H9 (cell line): ENCODE data around the gene RPUSD2. TPM values are rescaled to one million over a fixed set of nuclear protein-coding genes. Genes with fewer than 3 reads are reported as not detected.

Source experiments
- DNase-seq: peaks from one replicate; pipeline ENCODE4 v3.0.0-alpha.2; 2017
- H2AFZ ChIP-seq: one replicate; pipeline ENCODE4 v1.6.1; 2013; ENCODE audit warnings: mild to moderate bottlenecking, low read length, control low read depth, moderate library complexity
- H2AK5ac ChIP-seq: 2 replicates; pipeline ENCODE4 v1.6.1; 2013; ENCODE audit warnings: low read length, control low read depth, mixed read lengths; ENCODE audit not compliant: insufficient read length
- H2BK120ac ChIP-seq: one replicate; pipeline ENCODE4 v1.6.1; 2013; ENCODE audit warnings: low read depth, mild to moderate bottlenecking, low read length, control low read depth, inconsistent platforms; ENCODE audit not compliant: poor library complexity, severe bottlenecking
- H2BK12ac ChIP-seq: 2 replicates; pipeline ENCODE4 v1.6.1; 2013; ENCODE audit warnings: low read length, control low read depth, mixed read lengths, low read depth; ENCODE audit not compliant: insufficient read length
- H2BK15ac ChIP-seq: 2 replicates; pipeline ENCODE4 v1.6.1; 2013; ENCODE audit warnings: low read depth, low read length, control low read depth
- H2BK20ac ChIP-seq: one replicate; pipeline ENCODE4 v1.6.1; 2013; ENCODE audit warnings: low read depth, mild to moderate bottlenecking, low read length, control low read depth, inconsistent platforms; ENCODE audit not compliant: poor library complexity, severe bottlenecking
- H2BK5ac ChIP-seq: 2 replicates; pipeline ENCODE4 v1.6.1; 2013; ENCODE audit warnings: low read length, control low read depth, mixed read lengths; ENCODE audit not compliant: insufficient read length
- H3K14ac ChIP-seq: 2 replicates; pipeline ENCODE4 v1.6.1; 2013; ENCODE audit warnings: low read length, control low read depth; ENCODE audit not compliant: insufficient read depth
- H3K18ac ChIP-seq: 2 replicates; pipeline ENCODE4 v1.6.1; 2013; ENCODE audit warnings: low read depth, mild to moderate bottlenecking, mixed read lengths, low read length, control low read depth; ENCODE audit not compliant: insufficient read length
- H3K23ac ChIP-seq: 2 replicates; pipeline ENCODE4 v1.6.1; 2013; ENCODE audit warnings: low read length, control low read depth, mixed read lengths, low read depth; ENCODE audit not compliant: insufficient read length
- H3K23me2 ChIP-seq: 2 replicates; pipeline ENCODE4 v1.6.1; 2013; ENCODE audit warnings: low read depth, mild to moderate bottlenecking, mixed read lengths, low read length, control low read depth; ENCODE audit not compliant: insufficient read length, poor library complexity, severe bottlenecking
- H3K27ac ChIP-seq: 2 replicates; pipeline ENCODE4 v1.5.1; 2013; ENCODE audit warnings: low read length, control low read depth, mixed read lengths, low read depth; ENCODE audit not compliant: insufficient read length
- H3K27me3 ChIP-seq: 2 replicates; pipeline ENCODE4 v1.6.1; 2013; ENCODE audit warnings: low read length, control low read depth, inconsistent platforms; ENCODE audit not compliant: insufficient read depth
- H3K4ac ChIP-seq: 2 replicates; pipeline ENCODE4 v1.6.1; 2013; ENCODE audit warnings: low read depth, mild to moderate bottlenecking, control low read depth, inconsistent platforms, low read length, moderate library complexity
- H3K4me1 ChIP-seq: 2 replicates; pipeline ENCODE4 v1.6.1; 2013; ENCODE audit warnings: low read length, control low read depth, inconsistent platforms; ENCODE audit not compliant: insufficient read depth
- H3K4me2 ChIP-seq: 2 replicates; pipeline ENCODE4 v1.6.1; 2013; ENCODE audit warnings: low read length, control low read depth, mixed read lengths; ENCODE audit not compliant: insufficient read length, insufficient read depth
- H3K56ac ChIP-seq: 2 replicates; pipeline ENCODE4 v1.6.1; 2013; ENCODE audit warnings: low read depth, mild to moderate bottlenecking, mixed read lengths, low read length, control low read depth; ENCODE audit not compliant: insufficient read length
- H3K79me1 ChIP-seq: 2 replicates; pipeline ENCODE4 v1.6.1; 2013; ENCODE audit warnings: low read depth, mild to moderate bottlenecking, moderate library complexity, low read length, control low read depth, inconsistent platforms; ENCODE audit not compliant: insufficient read depth, poor library complexity, severe bottlenecking
- H3K79me2 ChIP-seq: 2 replicates; pipeline ENCODE4 v1.6.1; 2013; ENCODE audit warnings: low read length, control low read depth, inconsistent platforms; ENCODE audit not compliant: insufficient read depth
- H3K9ac ChIP-seq: 2 replicates; pipeline ENCODE4 v1.6.1; 2013; ENCODE audit warnings: low read length, control low read depth, mixed read lengths; ENCODE audit not compliant: insufficient read length; ENCODE audit errors: extremely low read depth
- H3K9me3 ChIP-seq: one replicate; pipeline ENCODE4 v1.6.1; 2013; ENCODE audit warnings: low read depth, low read length, inconsistent platforms; ENCODE audit not compliant: control insufficient read depth
- H3T11ph ChIP-seq: one replicate; pipeline ENCODE4 v1.6.1; 2013; ENCODE audit warnings: mild to moderate bottlenecking, low read length, control low read depth, inconsistent platforms
- H4K20me1 ChIP-seq: one replicate; pipeline ENCODE4 v1.6.1; 2013; ENCODE audit not compliant: control insufficient read depth, insufficient read length, insufficient read depth
- H4K5ac ChIP-seq: 2 replicates; pipeline ENCODE4 v1.6.1; 2013; ENCODE audit warnings: low read depth, mild to moderate bottlenecking, mixed read lengths, low read length, control low read depth; ENCODE audit not compliant: insufficient read length
- H4K8ac ChIP-seq: replicated peaks from 2 replicates; pipeline ENCODE4 v1.6.1; 2013; ENCODE audit warnings: low read length, control low read depth, mixed read lengths, low read depth; ENCODE audit not compliant: insufficient read length
- H4K91ac ChIP-seq: 2 replicates; pipeline ENCODE4 v1.6.1; 2013; ENCODE audit warnings: low read depth, mild to moderate bottlenecking, moderate library complexity, mixed read lengths, low read length, control low read depth; ENCODE audit not compliant: insufficient read length
- H3K27ac Mint-ChIP-seq, 3 experiments: 2 replicates in 2 of 3; 3 replicates in 1 of 3; pipeline ENCODE4 v1.8.0; 2020 to 2021; ENCODE audit warnings: mixed read lengths in 3 of 3, mild to moderate bottlenecking in 1 of 3, moderate library complexity in 1 of 3
- H3K27me3 Mint-ChIP-seq: 2 replicates; pipeline ENCODE4 v1.8.0; 2021; ENCODE audit warnings: low read depth, mild to moderate bottlenecking, moderate library complexity, mixed read lengths
- H3K36me3 Mint-ChIP-seq, 3 experiments: 2 replicates in 2 of 3; 3 replicates in 1 of 3; pipeline ENCODE4 v1.8.0; 2020 to 2021; ENCODE audit warnings: low read depth in 3 of 3, mixed read lengths in 3 of 3; ENCODE audit not compliant: insufficient read depth in 1 of 3
- H3K4me1 Mint-ChIP-seq, 2 experiments: 2 replicates each; pipeline ENCODE4 v1.8.0; 2020; ENCODE audit warnings: mixed read lengths in 2 of 2
- H3K4me3 Mint-ChIP-seq, 2 experiments: 2 replicates in 1 of 2; 3 replicates in 1 of 2; pipeline ENCODE4 v1.8.0; 2020 to 2021; ENCODE audit warnings: mild to moderate bottlenecking in 2 of 2, mixed read lengths in 2 of 2, moderate library complexity in 1 of 2
- H3K9me3 Mint-ChIP-seq, 2 experiments: 2 replicates in 1 of 2; 3 replicates in 1 of 2; pipeline ENCODE4 v1.8.0; 2020; ENCODE audit warnings: mild to moderate bottlenecking in 2 of 2, mixed read lengths in 2 of 2, moderate library complexity in 1 of 2
- WGBS: extraction: QIAGEN DNeasy Blood & Tissue Kit; methylation state at CpG from one replicate; pipeline ENCODE4 v1.1.7; 2013; ENCODE audit warnings: missing lambda C conversion rate, low lambda C conversion rate, mixed read lengths; ENCODE audit not compliant: insufficient read length; ENCODE audit errors: extremely low coverage; 5-methylcytosine and 5-hydroxymethylcytosine counted together
- total RNA-seq: library from RNA; stranded (reverse); gene quantifications from 2 replicates; pipeline ENCODE4 v1.2.1, GENCODE V29; 2021
- TF ChIP-seq, protein P1 (sequence below): fragments of 200-600 bp; sonication (generic); conservative IDR thresholded peaks from 3 replicates; pipeline ENCODE4 v1.8.0; 2021; ENCODE audit warnings: antibody characterized with exemption, mild to moderate bottlenecking

The RPUSD2 gene
- total RNA-seq, 1 experiment from 2014 or later: 25.7 TPM

DNA sequence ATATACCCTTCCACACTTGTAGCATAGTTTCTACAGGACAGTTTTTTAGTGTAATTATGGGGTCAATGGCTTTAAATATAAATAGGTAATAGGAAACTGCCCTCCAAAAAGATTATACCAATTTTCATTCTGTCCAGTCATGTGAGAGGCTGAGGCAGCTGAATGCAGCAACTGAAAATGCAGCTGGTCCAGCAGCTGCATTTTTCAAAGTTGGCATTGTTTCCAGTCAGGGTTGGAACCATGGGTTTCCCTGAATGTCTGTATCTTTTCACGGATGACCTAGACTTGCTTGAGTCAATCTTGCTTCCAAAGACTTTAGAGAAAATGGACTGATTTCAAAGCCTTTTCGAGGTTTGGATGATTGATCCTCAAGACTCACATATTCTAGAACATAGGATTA is 15.1 kb downstream of the RPUSD2 start:
- Histone ChIP-seq H3T11ph (no peak overlapping the region), H3K79me1 (no peaks in the 10 kb centered on the region), H2AK5ac (no peak overlapping the region), H3K14ac (no peak overlapping the region), H3K27ac (no peak overlapping the region), H4K8ac (no peak overlapping the region), H3K23me2 (no peaks in the 10 kb centered on the region), H4K91ac (no peak overlapping the region), H2AFZ (no peak overlapping the region), H3K27me3 (no peaks in the 10 kb centered on the region), H3K4ac (no peak overlapping the region), H3K9me3 (no peaks in the 10 kb centered on the region), H4K20me1 (no peaks in the 10 kb centered on the region), H2BK20ac (peak overlapping the region; percentile 64), H3K9ac (no peak overlapping the region), H3K4me1 (no peaks in the 10 kb centered on the region), H4K5ac (no peak overlapping the region), H3K4me2 (no peak overlapping the region), H3K56ac (no peak overlapping the region), H3K79me2 (no peaks in the 10 kb centered on the region), H2BK5ac (no peak overlapping the region), H2BK15ac (no peak overlapping the region), H3K18ac (no peak overlapping the region), H3K23ac (no peak overlapping the region), H2BK12ac (no peak overlapping the region), H2BK120ac (no peak overlapping the region)
- Mint-ChIP-seq H3K27ac (no peak overlapping the region), H3K9me3 (no peaks in the 10 kb centered on the region; a peak in 1 of 5 replicates), H3K4me3 (no peak overlapping the region), H3K4me1 (peaks cover 2% of the 10 kb centered on the region in 2 experiments; a peak in 2 of 4 replicates), H3K36me3 (no peaks in the 10 kb centered on the region), H3K27me3 (peaks cover 7% of the 10 kb centered on the region)
- TF ChIP-seq, protein P1, sequence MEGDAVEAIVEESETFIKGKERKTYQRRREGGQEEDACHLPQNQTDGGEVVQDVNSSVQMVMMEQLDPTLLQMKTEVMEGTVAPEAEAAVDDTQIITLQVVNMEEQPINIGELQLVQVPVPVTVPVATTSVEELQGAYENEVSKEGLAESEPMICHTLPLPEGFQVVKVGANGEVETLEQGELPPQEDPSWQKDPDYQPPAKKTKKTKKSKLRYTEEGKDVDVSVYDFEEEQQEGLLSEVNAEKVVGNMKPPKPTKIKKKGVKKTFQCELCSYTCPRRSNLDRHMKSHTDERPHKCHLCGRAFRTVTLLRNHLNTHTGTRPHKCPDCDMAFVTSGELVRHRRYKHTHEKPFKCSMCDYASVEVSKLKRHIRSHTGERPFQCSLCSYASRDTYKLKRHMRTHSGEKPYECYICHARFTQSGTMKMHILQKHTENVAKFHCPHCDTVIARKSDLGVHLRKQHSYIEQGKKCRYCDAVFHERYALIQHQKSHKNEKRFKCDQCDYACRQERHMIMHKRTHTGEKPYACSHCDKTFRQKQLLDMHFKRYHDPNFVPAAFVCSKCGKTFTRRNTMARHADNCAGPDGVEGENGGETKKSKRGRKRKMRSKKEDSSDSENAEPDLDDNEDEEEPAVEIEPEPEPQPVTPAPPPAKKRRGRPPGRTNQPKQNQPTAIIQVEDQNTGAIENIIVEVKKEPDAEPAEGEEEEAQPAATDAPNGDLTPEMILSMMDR: no peak
- WGBS: no CpG with 5 or more reads among the region's 2 CpGs
- no peak for DNase-seq
